ENCODE measurements around the gene DNAJC11.
"Not testable (repeated sequence)": the region's sequence is repeated elsewhere in the genome, so short reads cannot be mapped to it uniquely, and the experiment has no call there.

The DNAJC11 gene

DNA sequence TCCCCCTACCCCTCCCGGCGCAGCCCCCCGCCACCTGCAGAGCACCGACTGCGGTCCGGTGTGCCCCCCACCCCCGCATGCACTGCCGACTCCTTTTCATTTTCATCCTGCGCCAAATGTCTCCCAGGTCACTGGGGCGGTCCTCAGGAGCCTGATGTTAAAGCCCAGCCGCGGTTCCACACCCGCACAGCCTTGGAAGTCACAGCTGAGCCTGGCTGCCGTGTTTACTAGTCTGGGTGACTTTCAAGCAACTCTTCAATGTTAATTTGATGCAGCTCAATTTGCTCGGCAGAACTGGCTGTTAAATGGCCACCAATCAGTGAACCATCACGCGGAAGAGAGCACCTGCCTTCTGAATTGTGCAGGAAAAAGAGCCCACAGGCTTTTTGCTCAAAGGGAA lies 49.7 kb downstream of the DNAJC11 start:
- no peak for DNase-seq (ENCODE audit: low read depth)

DNA sequence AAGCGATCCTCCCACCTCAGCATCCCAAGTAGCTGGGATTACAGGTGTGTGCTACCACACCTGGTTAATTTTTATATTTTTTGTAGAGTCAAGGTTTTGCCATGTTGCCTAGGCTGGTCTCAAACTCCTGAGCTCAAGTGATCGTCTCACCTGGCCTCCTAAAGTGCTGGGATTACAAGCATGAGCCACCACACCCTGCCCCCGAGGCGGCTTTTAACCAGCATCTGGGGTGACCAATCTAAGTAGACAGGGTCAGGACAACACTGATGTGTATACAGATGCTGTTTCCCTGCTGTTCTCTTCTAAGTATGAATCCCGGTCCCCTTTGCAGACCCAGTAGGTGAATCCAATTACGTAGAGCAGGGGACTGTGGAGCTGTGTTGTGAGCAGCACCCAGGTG lies 53.1 kb downstream of the DNAJC11 start:
- no peak for DNase-seq (ENCODE audit: low read depth)

DNA sequence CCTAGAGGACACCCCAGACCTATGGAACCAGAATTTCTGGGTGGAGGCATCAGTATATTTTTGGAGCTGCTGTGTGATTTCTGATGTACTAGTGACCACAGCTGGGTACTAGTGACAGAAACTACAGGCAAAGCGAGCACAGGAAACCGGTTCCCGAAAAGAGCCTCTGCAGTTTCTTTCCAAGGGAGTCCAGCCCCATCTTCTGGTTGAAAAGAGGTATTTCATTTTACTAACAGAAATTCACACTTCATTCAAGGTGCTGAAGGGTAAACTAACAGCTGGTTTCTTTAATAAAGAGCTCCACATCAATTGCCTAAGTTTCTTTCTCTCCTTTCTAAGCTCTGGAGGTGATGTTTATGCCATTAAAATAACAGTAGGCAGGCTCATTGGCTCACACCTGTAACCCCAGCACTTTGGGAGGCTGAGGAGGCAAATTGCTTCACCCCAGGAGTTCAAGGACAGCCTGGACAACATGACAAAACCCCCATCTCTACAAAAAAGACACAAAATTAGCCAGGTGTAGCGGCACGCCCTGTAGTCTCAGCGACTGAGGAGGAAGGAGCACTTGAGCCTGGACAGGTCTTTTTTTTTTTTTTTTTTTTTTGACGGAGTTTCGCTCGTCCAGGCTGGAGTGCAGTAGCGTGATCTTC lies 55.0 kb downstream of the DNAJC11 start:
- DNase-seq (ENCODE audit: low read depth) = no peak

DNA sequence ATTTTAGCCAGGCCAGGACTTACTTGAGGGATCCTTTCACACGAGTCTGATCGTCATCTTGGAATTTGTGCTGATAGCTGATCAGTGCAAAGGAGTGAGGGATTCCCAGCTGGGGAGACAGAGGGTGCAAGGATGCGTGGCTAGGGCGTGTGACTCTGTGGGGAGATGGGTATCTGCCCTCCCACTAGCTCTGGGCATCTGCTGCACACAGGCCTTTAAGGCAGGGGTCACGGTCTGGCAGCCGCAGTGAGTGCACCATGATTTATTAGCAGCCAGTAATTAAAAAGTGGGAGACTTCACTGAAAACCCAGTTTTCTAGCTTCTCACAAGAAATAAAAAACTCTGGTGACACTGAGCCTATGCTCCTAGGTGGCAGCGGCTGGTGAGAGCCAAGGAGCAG lies 56.6 kb downstream of the DNAJC11 start:
- no peak for DNase-seq (ENCODE audit: low read depth)

DNA sequence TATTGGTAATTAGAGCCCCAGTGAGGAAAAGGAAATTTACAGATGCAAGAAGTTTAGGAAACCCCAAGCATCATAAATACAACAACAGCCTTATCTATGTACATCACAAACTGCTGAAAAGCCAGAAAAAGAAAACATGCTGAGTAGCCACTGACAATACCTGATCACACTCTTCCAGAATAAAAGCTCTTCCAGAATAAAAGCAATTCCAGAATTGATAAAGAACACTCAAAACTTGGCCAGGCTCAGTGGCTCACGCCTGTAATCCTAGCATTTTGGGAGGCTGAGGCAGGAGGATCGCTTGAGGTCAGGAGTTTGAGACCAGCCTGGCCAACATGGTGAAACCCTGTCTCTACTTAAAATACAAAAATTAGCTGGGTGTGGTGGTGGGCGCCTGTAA lies 60.7 kb downstream of the DNAJC11 start:
- not testable (repeated sequence) for DNase-seq (ENCODE audit: low read depth)

DNA sequence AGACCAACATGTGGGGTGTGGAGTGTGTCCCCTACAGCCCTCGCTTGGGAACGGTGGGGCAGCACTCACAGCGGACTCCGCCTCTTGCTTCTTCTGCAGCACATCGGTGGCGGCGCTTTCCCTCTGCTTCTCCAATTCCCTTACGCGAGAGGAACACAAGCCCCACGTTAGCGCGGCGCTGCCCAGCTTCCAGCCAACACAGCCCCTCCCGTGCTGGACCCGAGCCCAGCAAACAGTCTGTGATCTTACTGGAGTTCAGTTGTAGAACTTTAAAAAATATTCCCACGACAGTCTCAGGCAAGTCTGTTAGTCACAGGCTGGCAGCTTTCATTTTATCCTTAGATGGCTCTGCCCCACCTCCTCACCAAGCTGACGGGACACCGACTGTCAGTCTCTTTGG lies 63.4 kb downstream of the DNAJC11 start:
- no peak for DNase-seq (ENCODE audit: low read depth)

DNA sequence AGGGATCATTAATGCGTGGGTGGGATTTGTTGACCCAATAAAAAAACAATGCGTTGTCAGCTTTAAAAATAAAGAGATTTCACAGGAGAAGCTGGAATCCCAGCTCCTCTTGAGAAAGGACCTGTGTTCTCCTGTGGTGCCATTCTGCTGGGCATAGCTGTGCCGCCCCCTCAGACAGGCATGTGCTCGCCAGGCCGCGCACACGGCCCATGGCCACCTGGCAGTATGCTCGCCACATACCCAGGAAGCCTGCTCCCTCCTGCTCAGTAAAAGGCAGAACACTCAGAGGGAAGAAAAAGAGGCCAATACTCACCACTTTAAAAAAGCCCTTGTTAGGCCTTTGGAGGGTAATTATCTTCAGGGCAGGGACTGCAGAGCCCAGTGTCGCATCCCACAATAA lies 63.8 kb downstream of the DNAJC11 start:
- no peak for DNase-seq (ENCODE audit: low read depth)

DNA sequence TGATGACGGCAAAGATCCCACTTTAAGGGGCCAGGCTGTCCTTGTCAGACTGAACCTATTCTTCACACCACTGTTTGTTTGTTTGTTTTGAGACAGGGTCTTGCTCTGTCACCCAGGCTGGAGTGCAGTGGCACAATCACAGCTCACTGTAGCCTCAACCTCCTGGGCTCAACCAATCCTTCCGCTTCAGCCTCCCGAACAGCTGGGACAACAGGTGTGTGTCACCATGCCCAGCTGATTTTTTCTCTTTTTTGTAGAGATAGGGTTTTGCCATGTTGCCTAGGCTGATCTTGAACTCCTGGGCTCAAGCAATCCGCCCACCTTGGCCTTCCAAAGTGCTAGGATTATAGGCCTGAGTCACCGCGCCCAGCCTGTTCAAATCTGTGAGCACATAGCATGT lies 64.8 kb downstream of the DNAJC11 start:
- not testable (repeated sequence) for DNase-seq (ENCODE audit: low read depth)

DNA sequence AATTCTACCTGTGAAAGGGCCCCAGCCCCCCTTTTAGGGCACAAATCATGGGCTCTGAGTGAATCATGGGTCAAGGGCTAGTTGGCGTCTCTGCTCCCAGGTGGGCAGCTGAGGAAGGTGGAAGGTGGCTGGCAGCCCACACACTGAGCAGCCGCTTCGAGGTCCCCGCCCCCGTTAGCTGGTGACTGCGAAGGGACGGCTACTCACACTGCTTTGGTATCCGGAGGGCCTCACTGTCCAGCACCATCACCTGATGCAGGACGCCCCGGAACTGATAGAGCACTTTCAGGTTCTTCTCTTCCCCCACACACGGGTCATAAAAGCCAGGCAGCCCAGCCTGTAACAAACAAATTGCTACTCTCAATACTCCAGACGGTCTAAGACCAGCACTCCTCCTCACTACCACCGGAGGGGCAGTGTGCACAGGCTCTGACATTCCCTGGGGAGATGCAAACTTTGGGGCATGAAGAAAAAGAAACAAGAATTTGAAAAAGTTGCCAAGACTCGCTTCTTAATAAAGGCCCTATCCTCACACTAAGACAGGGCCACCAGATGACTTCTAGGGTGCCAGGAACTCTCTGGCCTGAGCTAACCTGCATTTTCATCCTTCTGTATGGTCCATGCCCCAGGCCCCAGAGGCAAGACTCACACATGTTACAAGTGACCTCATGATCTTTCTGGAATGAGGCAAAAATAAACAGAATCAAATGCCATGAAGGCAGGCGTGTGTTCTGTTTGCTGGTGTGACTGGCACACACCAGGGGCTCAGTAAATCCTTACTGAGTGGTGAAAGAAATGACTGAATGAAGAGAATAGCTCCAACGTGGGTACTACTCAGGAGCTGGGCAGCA lies 65.5 kb downstream of the DNAJC11 start:
- no peak for DNase-seq (ENCODE audit: low read depth)

DNA sequence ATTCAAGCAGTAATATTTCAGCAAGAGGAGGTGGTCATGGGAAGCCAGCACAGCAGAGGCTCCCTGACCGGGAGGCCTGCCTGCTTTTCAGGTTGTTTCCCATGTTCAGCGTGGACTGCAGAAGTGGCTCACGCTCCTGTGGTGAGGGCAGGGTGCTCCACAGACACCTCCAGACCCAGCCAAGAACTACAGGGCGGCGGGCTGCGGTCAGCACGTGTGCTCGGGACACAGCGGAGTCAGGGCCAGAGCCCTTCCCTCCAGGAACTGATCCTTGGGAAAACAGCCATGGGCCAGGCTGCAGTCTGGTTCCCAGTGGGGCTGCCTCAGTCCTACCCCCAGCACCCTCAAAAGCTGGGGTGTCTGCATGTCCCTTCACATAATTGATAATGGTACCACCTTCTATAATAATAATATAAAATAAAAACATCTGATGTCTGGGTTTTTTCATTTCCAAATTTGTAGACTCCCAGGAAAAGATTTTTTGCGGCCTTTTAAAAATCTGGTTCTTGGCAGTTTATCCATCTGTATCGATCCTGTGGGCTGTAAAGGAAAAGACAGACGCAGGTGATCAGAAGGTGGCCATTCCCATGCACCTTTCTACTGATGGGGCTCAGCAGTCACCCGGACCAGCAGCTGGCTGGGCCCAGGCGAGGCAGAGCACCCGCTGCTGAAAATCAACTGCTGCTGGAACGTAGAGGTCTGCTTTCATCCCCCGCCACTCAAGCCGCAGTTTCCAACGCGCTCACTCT lies 66.3 kb downstream of the DNAJC11 start:
- DNase-seq (ENCODE audit: low read depth) = no peak

DNA sequence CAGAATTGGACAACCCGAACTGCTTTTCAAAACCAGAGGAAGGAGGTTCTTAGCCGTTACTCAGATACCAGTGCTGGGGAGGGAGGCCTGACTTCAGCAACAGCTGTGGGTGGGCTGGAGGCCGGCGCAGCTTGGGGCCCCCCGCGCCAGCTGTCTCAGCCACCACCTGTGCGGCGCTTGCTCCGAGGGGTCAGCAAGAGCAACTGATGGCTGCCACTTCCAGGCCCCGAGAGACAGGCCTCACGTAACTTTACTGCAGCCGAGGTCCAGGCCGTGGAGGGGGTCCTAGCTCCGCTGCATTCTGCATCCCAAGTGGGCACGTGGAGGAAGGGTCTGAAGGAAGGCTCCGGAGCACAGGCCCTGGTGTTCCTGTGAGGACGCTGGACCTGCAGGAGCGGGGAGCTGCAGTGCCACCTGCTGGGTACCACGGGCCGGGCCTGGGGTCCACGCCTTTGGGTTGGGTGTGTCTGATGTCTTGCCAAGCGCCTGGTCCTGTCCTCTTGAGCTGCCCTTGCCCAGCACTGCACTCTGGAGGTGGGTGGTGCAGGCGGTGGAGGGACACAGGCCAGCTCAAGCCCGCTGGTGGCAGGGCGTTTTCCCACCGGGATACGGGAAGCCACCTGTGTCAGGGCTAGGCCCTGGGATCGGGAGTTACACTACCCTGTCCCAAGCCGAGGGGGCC lies 67.1 kb downstream of the DNAJC11 start:
- no peak for DNase-seq (ENCODE audit: low read depth)

DNA sequence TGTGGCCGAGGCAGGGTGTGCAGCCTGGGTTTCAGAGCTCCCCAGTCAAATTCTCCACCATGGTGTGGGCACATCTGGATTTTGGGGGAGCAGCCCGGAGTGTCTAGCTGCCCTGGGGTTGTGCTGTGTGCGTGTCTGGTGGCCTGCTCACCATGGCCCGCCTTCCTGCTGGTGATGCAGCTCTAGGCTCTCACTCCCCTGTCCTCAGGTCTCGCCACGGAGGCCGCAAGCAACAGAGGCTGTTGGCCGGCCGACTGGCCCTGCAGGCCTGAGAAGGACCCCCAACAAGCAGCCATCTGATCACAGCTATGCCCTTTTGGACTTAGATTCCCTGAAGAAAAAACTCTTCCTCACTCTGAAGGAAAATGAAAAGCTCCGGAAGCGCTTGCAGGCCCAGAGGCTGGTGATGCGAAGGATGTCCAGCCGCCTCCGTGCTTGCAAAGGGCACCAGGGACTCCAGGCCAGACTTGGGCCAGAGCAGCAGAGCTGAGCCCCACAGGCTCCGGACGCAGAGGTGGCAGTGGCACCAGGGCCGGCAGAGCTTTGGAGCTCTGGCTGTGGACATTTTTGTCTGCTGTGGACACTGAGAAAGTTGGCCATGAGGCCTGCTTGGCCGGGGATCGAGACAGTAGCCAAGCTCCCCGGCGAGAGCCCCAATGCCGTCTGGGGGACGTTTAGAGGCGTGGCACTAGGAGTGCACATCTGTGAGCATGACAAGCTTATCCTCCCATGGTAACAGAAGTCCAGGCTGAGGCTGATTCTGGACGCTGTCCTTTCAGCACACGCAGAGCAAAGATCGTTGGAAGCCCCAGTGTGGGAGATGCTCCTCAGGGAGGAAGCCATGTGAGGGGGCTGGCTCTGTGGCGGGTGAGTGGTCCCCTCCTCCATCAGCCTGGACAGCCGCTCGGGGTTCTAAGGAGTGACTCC lies 68.8 kb downstream of the DNAJC11 start:
- DNase-seq (ENCODE audit: low read depth) = no peak

DNA sequence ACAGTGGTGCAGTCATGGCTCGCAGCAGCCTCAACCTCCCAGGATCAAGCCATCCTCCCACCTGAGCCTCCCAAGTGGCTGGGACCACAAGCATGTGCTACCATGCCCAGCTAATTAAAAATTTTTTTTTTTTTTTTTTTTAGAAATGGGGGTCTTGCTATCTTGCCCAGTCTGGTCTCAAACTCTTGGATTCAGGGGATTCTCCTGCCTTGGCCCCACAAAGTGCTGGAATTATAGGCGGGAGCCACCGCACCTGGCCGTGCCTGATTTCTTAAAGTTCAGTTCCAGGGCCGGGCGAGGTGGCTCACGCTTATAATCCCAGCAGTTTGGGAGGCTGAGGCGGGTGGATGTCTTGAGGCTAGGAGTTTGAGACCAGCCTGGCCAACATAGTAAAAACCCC lies 70.6 kb downstream of the DNAJC11 start:
- DNase-seq (ENCODE audit: low read depth) = no peak

DNA sequence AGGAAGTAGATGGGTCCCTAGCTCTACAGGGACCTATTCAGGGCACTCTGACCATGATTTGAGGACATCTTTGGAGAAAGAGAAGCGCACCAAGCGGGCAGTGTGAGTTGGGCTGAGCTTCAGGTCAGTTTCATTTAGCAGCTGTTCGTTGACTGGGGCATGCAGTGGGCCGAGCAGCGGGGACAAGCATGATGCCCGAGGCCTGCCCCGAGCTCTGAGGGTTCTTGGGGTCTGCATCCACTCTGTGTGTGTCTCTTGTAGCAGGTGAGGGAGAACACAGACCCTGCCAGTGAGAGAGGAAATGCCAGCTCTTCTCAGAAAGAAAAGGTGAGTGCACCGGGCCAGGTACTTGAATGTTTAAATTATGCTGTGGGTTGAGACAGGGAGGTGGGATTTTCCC lies 71.6 kb downstream of the DNAJC11 start:
- DNase-seq (ENCODE audit: low read depth) = no peak

DNA sequence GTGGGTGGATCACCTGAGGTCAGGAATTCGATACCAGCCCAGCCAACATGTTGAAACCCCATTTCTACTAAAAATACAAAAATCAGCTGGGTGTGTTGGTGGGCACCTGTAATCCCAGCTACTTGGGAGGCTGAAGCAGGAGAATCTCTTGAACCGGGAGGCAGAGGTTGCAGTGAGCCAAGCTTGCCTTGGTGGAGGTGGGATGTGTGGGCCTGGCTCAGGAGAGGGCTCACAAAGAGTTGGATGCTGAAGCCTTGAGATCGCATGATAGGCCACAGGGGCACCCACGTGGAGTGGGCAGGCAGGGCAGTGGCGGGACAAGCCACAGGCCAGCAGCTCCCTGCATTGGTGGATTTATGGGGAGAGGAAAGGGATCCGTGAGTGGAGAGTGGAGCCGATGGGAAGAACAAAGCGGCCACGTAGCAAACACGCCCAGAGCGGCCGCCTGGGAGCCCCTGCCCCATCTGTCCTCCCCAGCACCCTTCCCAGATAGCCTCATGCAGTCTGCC lies 72.6 kb downstream of the DNAJC11 start:
- no peak for DNase-seq (ENCODE audit: low read depth)

DNA sequence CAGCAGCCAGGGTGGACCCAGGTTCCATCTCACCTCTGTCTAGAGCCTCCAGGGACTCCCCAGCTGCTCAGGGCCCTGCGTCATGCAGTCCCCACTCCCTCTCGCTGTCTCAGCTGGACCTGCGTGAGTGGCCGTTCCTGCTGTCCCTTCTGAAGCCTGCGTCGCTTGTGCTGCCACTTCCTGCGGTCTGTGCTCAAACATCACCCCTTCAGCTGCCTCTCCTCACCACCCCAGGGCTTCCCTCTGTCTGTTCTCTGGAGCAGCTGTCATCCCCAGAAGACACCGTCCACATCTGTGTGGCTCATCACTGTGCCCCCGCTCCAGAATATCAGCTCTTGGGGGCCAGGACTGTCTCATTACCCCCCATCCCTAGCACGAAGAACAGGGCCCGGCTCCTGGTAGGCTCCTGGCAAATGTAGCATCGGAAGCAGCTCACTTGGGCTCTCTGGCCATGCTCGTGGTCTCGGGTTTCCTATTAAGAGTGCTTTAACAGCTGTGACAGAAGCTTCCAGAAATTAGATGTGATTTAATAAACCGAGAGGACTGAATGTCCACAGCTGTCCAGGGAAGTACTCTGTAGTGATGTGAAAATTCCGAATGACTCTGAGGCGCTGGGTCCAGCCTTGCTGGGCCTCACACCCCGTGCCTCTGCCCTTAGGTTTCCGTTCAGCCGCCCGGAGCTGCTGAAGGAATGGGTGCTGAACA lies 73.6 kb downstream of the DNAJC11 start:
- no peak for DNase-seq (ENCODE audit: low read depth)

DNA sequence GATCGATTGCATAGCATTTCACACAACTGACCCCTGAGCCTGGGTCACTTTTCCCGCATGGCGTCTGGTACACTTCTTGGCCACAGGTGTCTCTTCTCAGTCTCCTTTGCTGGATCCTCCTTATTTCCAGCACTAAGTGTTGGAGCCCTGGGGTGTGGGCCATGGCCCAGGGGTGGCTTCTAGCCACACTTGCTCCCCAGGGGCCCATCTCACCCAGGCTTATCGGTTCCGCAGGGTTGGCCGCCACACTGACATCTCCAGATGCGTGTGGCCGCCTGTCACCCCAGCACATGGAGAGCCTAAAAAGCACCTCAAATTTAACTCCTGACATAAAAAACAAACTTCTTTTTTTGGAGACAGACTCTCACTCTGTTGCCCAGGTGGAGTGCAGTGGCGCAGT lies 74.6 kb downstream of the DNAJC11 start:
- DNase-seq (ENCODE audit: low read depth) = no peak

DNA sequence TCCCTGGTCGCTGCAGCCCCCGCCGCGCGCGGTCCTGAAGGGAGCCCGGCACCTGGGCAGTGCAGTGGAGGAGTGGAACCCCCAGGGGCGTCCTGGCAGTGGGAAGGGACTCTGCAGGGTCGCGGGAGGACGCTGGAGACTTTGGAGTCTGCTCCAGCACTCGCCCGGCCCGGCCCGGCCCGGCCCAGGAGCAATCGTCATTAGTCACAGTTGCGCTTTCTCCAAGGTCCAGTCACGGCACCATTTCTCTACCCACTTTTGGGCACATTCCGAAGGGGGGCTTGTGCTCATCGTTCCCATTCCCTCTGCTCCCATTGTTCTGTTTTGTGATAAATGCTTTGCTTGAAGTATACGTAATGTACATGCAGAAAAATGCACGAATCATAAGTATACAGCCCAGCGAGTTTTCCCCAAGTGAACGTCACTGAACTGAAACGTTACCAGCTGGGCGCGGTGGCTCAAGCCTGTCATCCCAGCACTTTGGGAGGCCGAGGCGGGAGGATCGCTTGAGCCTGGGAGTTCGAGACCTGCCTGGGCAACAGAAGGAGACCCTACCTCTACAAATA lies 75.9 kb downstream of the DNAJC11 start:
- no peak for DNase-seq (ENCODE audit: low read depth)

DNA sequence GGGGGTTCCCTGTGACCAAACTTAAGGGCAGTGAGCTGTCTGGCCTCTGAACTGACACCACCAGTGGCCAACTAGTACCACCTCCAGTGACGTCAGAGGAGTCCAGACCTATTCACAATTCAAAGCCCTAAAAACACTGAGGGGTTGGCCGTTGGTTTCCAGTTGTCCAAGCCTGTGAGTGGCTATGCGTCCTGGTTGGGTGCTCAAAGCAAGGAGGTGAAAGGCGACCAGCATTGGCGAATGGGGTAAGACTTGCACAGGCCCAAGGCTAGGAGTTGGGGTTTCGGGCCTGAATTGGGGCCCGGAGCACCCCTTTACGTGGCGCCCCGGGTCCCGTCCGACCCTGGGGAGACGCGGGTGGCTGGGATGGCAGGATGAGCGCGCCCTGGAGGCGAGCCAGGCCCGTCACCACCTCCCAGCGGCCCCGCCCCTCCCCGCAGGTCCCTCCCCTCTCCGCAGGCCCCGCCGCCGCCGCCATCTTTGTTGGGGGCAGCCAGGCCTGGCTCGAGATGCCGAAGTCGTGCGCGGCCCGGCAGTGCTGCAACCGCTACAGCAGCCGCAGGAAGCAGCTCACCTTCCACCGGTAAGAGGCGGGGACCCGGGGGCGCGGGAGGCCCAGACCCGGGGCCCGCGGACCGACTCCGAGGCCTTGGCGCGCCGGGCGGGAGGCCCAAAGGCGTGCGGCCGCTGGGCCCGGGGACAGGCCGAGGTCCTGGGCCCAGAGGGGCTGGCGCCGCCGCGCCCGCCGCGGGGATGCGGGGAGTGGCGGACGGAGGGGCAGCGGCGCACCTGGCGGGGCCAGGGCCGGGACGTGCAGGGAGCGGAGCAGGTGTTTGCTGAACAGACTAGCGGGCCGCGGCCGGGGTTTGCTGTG lies 76.7 kb downstream of the DNAJC11 start, which contains the start of gene THAP3:
Gene THAP3 (plus strand): TSS at position 159 of the 874 bp plus-strand sequence. CDS start 351 bp downstream, at position 510.
- peak; percentile 59 for DNase-seq (ENCODE audit: low read depth)
